ENCODE results near the gene ITGB4. TPM values are rescaled to one million over a fixed set of nuclear protein-coding genes. Genes with fewer than 3 reads are reported as not detected.
A peak's percentile ranks its signal among the peaks of the same experiment; 100 is the strongest.

Gene ITGB4
- total RNA-seq, 1 experiment from 2014 or later, result 5.3 TPM

DNA sequence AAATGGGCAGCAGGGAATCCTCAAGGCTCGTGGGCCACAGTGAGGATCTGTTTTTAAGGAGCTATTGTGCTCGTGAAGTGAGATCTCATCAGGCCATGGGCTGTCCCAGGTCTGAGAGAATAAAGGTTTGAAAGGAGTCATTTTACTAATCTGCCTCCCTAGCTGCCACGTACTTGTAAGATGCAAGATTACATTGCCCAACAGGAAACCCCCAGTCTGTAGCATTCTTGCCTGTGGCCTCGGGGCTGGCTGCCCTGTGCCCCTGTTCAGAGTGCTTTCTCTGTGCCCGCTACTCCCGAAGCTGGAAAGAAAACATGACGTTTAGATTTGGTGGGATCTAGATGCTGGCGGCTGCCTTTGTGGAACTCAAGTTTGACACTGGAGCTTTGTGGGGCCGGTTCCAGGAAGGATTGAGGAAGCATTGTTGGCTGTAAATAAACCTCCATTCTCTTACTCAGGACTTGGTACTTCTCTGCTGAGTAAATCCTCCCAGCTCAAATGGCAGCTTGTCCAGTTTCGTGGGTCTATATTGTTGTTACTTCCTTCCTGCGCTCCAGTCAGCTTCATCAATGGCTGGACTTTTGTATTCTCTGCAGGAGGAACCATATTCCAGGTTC lies 32.9 kb upstream of the ITGB4 start:
- Histone ChIP-seq H3K27me3 (ENCODE audit: insufficient read depth, low read length) (no peaks in the 10 kb centered on the region), H3K56ac (ENCODE audit: insufficient read length, low read depth, low read length) (no peak overlapping the region), H2AFZ (ENCODE audit: low read length) (no peak overlapping the region), H4K5ac (ENCODE audit: insufficient read length, low read depth, low read length) (no peak overlapping the region), H4K20me1 (ENCODE audit: control insufficient read depth, insufficient read depth, insufficient read length) (no peaks in the 10 kb centered on the region), H3K79me2 (ENCODE audit: insufficient read depth, low read length) (peaks cover 1% of the 10 kb centered on the region; the same call in 1 of the 2 replicates), H4K8ac (replicated peaks; ENCODE audit: insufficient read length, low read depth, low read length) (no peak overlapping the region), H2BK15ac (ENCODE audit: low read depth, low read length) (no peak overlapping the region), H2BK12ac (ENCODE audit: insufficient read length, low read depth, low read length) (no peak overlapping the region), H3K79me1 (ENCODE audit: insufficient read depth, low read depth, low read length, poor library complexity, severe bottlenecking) (no peaks in the 10 kb centered on the region), H3K4ac (ENCODE audit: low read depth, low read length) (no peak overlapping the region), H3K14ac (ENCODE audit: insufficient read depth, low read length) (no peak overlapping the region), H3K23me2 (ENCODE audit: insufficient read length, low read depth, low read length, poor library complexity, severe bottlenecking) (no peaks in the 10 kb centered on the region), H3K18ac (ENCODE audit: insufficient read length, low read depth, low read length) (no peak overlapping the region), H2BK120ac (ENCODE audit: low read depth, low read length, poor library complexity, severe bottlenecking) (no peak overlapping the region), H3K9ac (ENCODE audit: extremely low read depth, insufficient read length, low read length) (no peak overlapping the region), H4K91ac (ENCODE audit: insufficient read length, low read depth, low read length) (no peak overlapping the region), H2BK20ac (ENCODE audit: low read depth, low read length, poor library complexity, severe bottlenecking) (no peak overlapping the region), H3K9me3 (ENCODE audit: control insufficient read depth, low read depth, low read length) (no peaks in the 10 kb centered on the region), H3K4me2 (ENCODE audit: insufficient read depth, insufficient read length, low read length) (no peak overlapping the region), H2AK5ac (ENCODE audit: insufficient read length, low read length) (no peak overlapping the region), H3T11ph (ENCODE audit: low read length) (no peak overlapping the region), H3K4me1 (ENCODE audit: insufficient read depth, low read length) (no peaks in the 10 kb centered on the region), H2BK5ac (ENCODE audit: insufficient read length, low read length) (no peak overlapping the region), H3K23ac (ENCODE audit: insufficient read length, low read depth, low read length) (no peak overlapping the region), H3K27ac (ENCODE audit: insufficient read length, low read depth, low read length) (no peak overlapping the region)
- Mint-ChIP-seq H3K4me3 (no peak overlapping the region), H3K27me3 (ENCODE audit: low read depth) (no peaks in the 10 kb centered on the region), H3K9me3 (no peaks in the 10 kb centered on the region), H3K27ac (peak overlapping the region; percentile 64 to 79 (median 77)), H3K4me1 (peaks cover 19 to 32% of the 10 kb centered on the region in 2 experiments), H3K36me3 (ENCODE audit: insufficient read depth in 1 of 3, low read depth in 3 of 3) (peaks cover 0 to 9% (median 8%) of the 10 kb centered on the region in 3 experiments; a peak in 4 of 7 replicates)
- WGBS (ENCODE audit: extremely low coverage, insufficient read length, low lambda C conversion rate), result no CpG with 5 or more reads among the region's 11 CpGs
- TF ChIP-seq, protein P1, sequence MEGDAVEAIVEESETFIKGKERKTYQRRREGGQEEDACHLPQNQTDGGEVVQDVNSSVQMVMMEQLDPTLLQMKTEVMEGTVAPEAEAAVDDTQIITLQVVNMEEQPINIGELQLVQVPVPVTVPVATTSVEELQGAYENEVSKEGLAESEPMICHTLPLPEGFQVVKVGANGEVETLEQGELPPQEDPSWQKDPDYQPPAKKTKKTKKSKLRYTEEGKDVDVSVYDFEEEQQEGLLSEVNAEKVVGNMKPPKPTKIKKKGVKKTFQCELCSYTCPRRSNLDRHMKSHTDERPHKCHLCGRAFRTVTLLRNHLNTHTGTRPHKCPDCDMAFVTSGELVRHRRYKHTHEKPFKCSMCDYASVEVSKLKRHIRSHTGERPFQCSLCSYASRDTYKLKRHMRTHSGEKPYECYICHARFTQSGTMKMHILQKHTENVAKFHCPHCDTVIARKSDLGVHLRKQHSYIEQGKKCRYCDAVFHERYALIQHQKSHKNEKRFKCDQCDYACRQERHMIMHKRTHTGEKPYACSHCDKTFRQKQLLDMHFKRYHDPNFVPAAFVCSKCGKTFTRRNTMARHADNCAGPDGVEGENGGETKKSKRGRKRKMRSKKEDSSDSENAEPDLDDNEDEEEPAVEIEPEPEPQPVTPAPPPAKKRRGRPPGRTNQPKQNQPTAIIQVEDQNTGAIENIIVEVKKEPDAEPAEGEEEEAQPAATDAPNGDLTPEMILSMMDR (conservative IDR thresholded peaks at IDR 0.05), result no peak
- no peak for DNase-seq
